Body of pancreas (tissue), 4 donors: ENCODE measurements around the gene RDH16. TPM values are rescaled to one million over a fixed set of nuclear protein-coding genes. Genes with fewer than 3 reads are reported as not detected.
"Not testable (repeated sequence)": the region's sequence is repeated elsewhere in the genome, so short reads cannot be mapped to it uniquely, and the experiment has no call there.

Source experiments
- ATAC-seq: fragments of 150-250 bp; one replicate; pipeline ENCODE4 v1.9.1; 2016
- DNase-seq, 4 donors: peaks; one replicate each; pipeline ENCODE4 v3.0.0-alpha.2; 2019
- H3K27ac ChIP-seq, 4 donors: fragments of 200-600 bp; sonication (generic); 1 replicate in 3 of 4; 2 replicates in 1 of 4; pipeline versions ENCODE4 v1.5.1 to v1.6.1; 2016 to 2019; ENCODE audit warnings: mild to moderate bottlenecking in 1 of 4, mixed read lengths in 1 of 4, moderate library complexity in 1 of 4
- H3K27me3 ChIP-seq, 2 donors: fragments of 200-600 bp; sonication (generic); one replicate each; pipeline ENCODE4 v1.6.0; 2016; ENCODE audit warnings: mild to moderate bottlenecking in 1 of 2
- H3K36me3 ChIP-seq, 2 donors: fragments of 200-600 bp; sonication (generic); replicated peaks in 1 of 2; 2 replicates each; pipeline ENCODE4 v1.5.1; 2016; ENCODE audit warnings: low read depth in 2 of 2; ENCODE audit not compliant: insufficient read depth in 1 of 2
- H3K4me1 ChIP-seq: fragments of 200-600 bp; sonication (generic); one replicate; pipeline ENCODE4 v1.6.0; 2016
- H3K4me3 ChIP-seq, 2 donors: fragments of 200-600 bp; sonication (generic); 1 replicate in 1 of 2; 2 replicates in 1 of 2; pipeline ENCODE4 v1.5.1; 2016 to 2019
- H3K9me3 ChIP-seq, 3 donors: fragments of 200-600 bp; sonication (generic); 1 replicate in 2 of 3; 2 replicates in 1 of 3; pipeline ENCODE4 v1.5.1; 2016
- POLR2A ChIP-seq, 3 donors: fragments of 450-650 bp; IDR thresholded peaks; one replicate each; pipeline ENCODE4 v1.6.1; 2016; ENCODE audit warnings: antibody characterized with exemption in 3 of 3, mild to moderate bottlenecking in 2 of 3
- WGBS, 2 donors: methylation state at CpG; one replicate each; pipeline ENCODE4 v1.1.5; 2017; 5-methylcytosine and 5-hydroxymethylcytosine counted together
- intact Hi-C: fragments of 100-400 bp; cut with DNase I; formaldehyde crosslinking; loops from one replicate; pipeline ENCODE4 v1.15.1; 2023
- total RNA-seq, 2 donors: library from RNA; depleted of rRNA; stranded (reverse); fragments of >200 nt; gene quantifications; one replicate each; pipeline ENCODE4 v1.1.0, GENCODE V29; 2016
- TF ChIP-seq, protein P1 (sequence below), 7 experiments: fragments of 450-650 bp in 4 of 7; fragments of 200-600 bp in 3 of 7; sonication (generic) in 3 of 7; IDR thresholded peaks; one replicate each; pipeline ENCODE4 v1.5.1; 2016 to 2019; ENCODE audit warnings: antibody characterized with exemption in 7 of 7

Gene RDH16
- total RNA-seq, 2 donors from 2014 or later = 0.99 to 1.3 TPM

DNA sequence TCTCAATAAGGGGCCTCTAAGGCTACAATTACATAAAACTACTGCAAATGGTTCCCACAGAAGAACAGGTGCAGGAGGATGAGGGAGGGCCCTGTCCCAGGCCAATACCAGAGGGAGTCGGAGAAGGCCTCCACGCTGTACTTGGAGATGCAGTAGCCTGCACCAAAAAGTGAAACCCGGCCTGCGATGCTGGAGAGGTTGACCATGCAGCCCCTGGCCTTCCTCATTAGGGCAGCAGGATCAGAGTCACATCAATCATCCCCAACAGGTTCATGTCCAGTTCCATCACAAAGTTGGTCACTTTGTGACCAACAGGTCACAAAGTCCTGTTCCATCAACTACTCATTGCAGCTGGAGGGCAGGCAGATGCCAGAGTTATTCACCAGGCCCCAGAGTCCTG is 26.0 kb upstream of the RDH16 start:
- TF ChIP-seq, protein P1, sequence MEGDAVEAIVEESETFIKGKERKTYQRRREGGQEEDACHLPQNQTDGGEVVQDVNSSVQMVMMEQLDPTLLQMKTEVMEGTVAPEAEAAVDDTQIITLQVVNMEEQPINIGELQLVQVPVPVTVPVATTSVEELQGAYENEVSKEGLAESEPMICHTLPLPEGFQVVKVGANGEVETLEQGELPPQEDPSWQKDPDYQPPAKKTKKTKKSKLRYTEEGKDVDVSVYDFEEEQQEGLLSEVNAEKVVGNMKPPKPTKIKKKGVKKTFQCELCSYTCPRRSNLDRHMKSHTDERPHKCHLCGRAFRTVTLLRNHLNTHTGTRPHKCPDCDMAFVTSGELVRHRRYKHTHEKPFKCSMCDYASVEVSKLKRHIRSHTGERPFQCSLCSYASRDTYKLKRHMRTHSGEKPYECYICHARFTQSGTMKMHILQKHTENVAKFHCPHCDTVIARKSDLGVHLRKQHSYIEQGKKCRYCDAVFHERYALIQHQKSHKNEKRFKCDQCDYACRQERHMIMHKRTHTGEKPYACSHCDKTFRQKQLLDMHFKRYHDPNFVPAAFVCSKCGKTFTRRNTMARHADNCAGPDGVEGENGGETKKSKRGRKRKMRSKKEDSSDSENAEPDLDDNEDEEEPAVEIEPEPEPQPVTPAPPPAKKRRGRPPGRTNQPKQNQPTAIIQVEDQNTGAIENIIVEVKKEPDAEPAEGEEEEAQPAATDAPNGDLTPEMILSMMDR (IDR thresholded peaks at IDR 0.05) = no peak
- TF ChIP-seq POLR2A (IDR thresholded peaks at IDR 0.05) = no peak
- ATAC-seq (no peak), DNase-seq (no peak)
- Histone ChIP-seq H3K4me3 (no peak overlapping the region), H3K9me3 (no peaks in the 10 kb centered on the region), H3K4me1 (no peaks in the 10 kb centered on the region), H3K36me3 (no peaks in the 10 kb centered on the region), H3K27me3 (no peaks in the 10 kb centered on the region), H3K27ac (no peak overlapping the region)
- intact Hi-C loops = no loop called here
- 76 to 78% methylated on average over 4 of the region's 4 CpGs for WGBS, 2 donors

DNA sequence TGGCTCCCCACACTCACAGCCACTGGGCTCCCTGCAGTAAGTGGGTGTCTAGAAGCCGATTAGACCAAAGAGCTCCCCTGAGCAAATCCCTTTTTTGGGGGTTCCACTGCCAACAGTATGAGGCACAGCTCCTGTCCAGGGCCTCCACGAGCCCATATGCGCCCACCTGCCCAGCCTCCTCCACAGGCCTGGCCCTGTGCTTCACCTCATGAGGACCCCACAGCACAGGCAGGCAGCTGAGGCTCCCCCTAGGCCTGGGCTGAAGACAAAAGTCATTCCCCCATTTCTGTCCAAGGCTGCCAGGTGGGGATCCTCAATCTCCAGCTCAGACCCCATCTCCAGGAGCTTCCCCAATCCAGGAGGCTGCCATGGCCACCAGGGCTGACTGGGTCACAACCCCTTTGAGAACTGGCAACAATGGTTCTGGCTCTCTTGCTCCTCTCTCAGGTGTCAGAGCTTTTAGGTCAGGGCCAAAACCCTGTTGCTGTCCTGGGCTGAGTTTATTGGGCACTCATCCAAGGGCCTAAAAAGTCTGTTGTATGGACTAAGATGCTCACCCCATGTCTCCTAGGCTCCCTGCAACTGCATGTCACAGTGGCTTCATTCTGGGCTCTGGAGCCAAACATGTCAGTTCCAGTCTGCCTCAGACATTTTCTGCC is 25.3 kb upstream of the RDH16 start:
- H3K27me3 ChIP-seq, H3K4me1 ChIP-seq, H3K9me3 ChIP-seq, intact Hi-C loops, DNase-seq, H3K36me3 ChIP-seq, H3K27ac ChIP-seq, H3K4me3 ChIP-seq, ATAC-seq: not testable (repeated sequence)
- 87% methylated on average over 3 of the region's 3 CpGs; no CpG with 5 or more reads in 1 of the 2 donors for WGBS, 2 donors

DNA sequence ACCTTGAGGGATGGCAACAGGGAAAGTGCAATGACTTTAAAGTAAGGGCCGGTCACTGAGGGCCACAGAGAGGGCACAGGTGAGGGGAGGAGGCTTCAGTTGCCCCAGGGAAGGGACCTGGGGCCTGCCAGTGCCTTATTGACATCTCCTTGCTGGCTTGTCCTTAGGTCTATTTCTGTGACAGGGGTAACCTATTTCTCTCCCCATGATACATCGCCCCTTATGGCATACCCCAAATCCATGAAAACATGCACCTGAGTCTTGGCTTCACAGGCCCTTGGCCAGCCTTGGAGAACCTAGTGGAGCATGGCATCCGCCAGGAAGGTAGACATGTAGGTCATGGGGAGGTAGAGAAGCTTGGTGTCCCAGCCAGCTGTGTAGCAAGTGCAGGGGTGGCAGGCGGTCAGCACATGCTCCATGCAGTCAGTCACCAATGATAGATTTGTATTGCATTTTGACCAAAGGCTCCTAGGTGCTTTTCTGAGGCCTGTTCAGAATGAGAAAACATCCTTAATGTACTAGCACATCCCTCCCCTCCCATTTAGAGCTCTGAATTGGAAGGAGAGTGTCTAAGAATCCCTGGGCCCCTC is 23.6 kb upstream of the RDH16 start:
- no peak overlapping the region for H3K4me3 ChIP-seq
- DNase-seq = no peak
- no peak for ATAC-seq
- WGBS, 2 donors = 90 to 95% methylated on average over 4 of the region's 4 CpGs
- no peak overlapping the region for H3K27ac ChIP-seq
- H3K36me3 ChIP-seq = no peaks in the 10 kb centered on the region
- no peaks in the 10 kb centered on the region for H3K4me1 ChIP-seq
- intact Hi-C loops = no loop called here
- no peaks in the 10 kb centered on the region for H3K27me3 ChIP-seq
- TF ChIP-seq, protein P1 (IDR thresholded peaks at IDR 0.05) = no peak
- TF ChIP-seq POLR2A (IDR thresholded peaks at IDR 0.05) = no peak
- no peaks in the 10 kb centered on the region for H3K9me3 ChIP-seq

DNA sequence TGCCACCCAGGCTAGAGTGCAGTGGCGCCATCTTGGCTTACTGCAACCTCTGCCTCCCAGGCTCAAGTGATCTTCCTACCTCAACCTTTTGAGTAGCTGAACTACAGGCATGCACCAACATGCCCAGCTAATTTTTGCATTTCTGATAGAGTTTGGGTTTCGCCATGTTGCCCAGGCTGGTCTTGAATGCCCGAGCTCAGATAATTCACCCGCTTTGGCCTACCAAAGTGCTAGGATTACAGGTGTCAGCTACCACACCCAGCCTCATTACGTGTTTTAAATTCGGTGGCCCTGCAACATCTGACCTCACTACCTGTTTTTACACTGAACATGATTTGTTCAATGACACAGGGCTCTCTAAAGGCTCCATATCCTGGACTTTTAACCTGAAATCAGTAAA is 22.9 kb upstream of the RDH16 start:
- DNase-seq (no peak), ATAC-seq (no peak)
- WGBS, 2 donors = 91 to 92% methylated on average over 6 of the region's 6 CpGs
- TF ChIP-seq, protein P1 (IDR thresholded peaks at IDR 0.05) = no peak
- no peak for TF ChIP-seq POLR2A (IDR thresholded peaks at IDR 0.05)
- Histone ChIP-seq H3K27me3 (no peaks in the 10 kb centered on the region), H3K27ac (no peak overlapping the region), H3K36me3 (no peaks in the 10 kb centered on the region), H3K9me3 (no peaks in the 10 kb centered on the region), H3K4me3 (no peak overlapping the region), H3K4me1 (no peaks in the 10 kb centered on the region)
- intact Hi-C loops = no loop called here

DNA sequence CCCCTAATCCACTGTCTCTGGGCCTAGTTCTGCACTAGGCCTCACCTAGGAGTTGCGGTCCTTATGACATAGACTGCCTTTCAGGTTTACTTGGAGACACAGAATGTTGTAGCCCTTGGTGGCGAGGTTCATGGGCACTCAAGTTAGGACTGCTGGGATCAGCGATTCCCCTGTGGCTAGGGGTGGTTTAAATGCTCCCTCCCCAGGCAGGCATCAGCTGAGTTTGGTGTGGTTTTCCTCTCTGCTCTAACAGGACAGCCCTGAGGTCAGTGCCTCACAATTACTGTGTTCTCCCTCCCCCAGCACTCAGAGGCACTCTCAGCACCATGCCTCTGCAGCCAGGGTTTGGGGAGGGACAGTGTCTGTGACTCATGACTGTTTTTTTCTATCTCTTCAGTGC is 22.2 kb upstream of the RDH16 start:
- intact Hi-C loops = no loop called here
- 95 to 100% methylated on average over 2 to 3 of the region's 3 CpGs for WGBS, 2 donors
- TF ChIP-seq POLR2A (IDR thresholded peaks at IDR 0.05) = no peak
- TF ChIP-seq, protein P1 (IDR thresholded peaks at IDR 0.05) = no peak
- H3K27ac ChIP-seq = no peak overlapping the region
- H3K4me3 ChIP-seq = no peak overlapping the region
- H3K36me3 ChIP-seq = no peaks in the 10 kb centered on the region
- DNase-seq = no peak
- no peaks in the 10 kb centered on the region for H3K4me1 ChIP-seq
- no peak for ATAC-seq
- no peaks in the 10 kb centered on the region for H3K27me3 ChIP-seq
- no peaks in the 10 kb centered on the region for H3K9me3 ChIP-seq
